ENCODE measurements around the gene LPP.

GRCh38 chr3:188200481-188200880, 46.5 kb downstream of the LPP start:
- TF ChIP-seq, protein P1, sequence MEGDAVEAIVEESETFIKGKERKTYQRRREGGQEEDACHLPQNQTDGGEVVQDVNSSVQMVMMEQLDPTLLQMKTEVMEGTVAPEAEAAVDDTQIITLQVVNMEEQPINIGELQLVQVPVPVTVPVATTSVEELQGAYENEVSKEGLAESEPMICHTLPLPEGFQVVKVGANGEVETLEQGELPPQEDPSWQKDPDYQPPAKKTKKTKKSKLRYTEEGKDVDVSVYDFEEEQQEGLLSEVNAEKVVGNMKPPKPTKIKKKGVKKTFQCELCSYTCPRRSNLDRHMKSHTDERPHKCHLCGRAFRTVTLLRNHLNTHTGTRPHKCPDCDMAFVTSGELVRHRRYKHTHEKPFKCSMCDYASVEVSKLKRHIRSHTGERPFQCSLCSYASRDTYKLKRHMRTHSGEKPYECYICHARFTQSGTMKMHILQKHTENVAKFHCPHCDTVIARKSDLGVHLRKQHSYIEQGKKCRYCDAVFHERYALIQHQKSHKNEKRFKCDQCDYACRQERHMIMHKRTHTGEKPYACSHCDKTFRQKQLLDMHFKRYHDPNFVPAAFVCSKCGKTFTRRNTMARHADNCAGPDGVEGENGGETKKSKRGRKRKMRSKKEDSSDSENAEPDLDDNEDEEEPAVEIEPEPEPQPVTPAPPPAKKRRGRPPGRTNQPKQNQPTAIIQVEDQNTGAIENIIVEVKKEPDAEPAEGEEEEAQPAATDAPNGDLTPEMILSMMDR (IDR thresholded peaks at IDR 0.05; ENCODE audit: insufficient read depth, low read length, poor library complexity, severe bottlenecking) = no peak
- no peak for TF ChIP-seq EZH2phosphoT487 (conservative IDR thresholded peaks at IDR 0.05; ENCODE audit: low read length)

Measured in SU-DHL-6 (cell line).